Retinal pigment epithelial cell (primary cell): Measurements from ENCODE around the gene CDK17.
A peak's percentile ranks its signal among the peaks of the same experiment; 100 is the strongest.
"Not testable (repeated sequence)": the region's sequence is repeated elsewhere in the genome, so short reads cannot be mapped to it uniquely, and the experiment has no call there.

ENCODE experiments used
- DNase-seq: peaks from one replicate; pipeline ENCODE4 v3.0.0-alpha.2; 2010; ENCODE audit warnings: low read depth
- H3K4me3 ChIP-seq: 2 replicates; pipeline ENCODE4 v1.5.1; 2011; ENCODE audit warnings: mild to moderate bottlenecking, low read length, control low read depth, moderate library complexity
- CTCF ChIP-seq: conservative IDR thresholded peaks from 2 replicates; pipeline ENCODE4 v1.5.1; 2011; ENCODE audit warnings: low read depth, low read length, control low read depth, inconsistent platforms

CDK17 gene

GRCh38 chr12:96404696-96405095, 4.5 kb upstream of the CDK17 start:
- no peak overlapping the region for H3K4me3 ChIP-seq
- no peak for DNase-seq
- no peak for TF ChIP-seq CTCF

GRCh38 chr12:96403870-96404269, 3.6 kb upstream of the CDK17 start:
- no peak for DNase-seq
- H3K4me3 ChIP-seq, result no peak overlapping the region
- TF ChIP-seq CTCF, result no peak

- not testable (repeated sequence) for H3K4me3 ChIP-seq, DNase-seq
These were observed 2.3 kb upstream of the CDK17 start for GRCh38 chr12:96402522-96402921.

- no peak for DNase-seq
- no peak overlapping the region for H3K4me3 ChIP-seq
- no peak for TF ChIP-seq CTCF
These were observed 1.8 kb upstream of the CDK17 start for GRCh38 chr12:96402061-96402460.

- peak overlapping the region; percentile 82 for H3K4me3 ChIP-seq
- DNase-seq, result no peak
- peak; percentile 34 for TF ChIP-seq CTCF
These were observed 1.0 kb upstream of the CDK17 start for GRCh38 chr12:96401076-96401871.

GRCh38 chr12:96400631-96401075, 414 bp upstream of the CDK17 start:
- DNase-seq, result no peak
- TF ChIP-seq CTCF, result no peak
- peak overlapping the region; percentile 82 for H3K4me3 ChIP-seq

GRCh38 chr12:96399120-96399918, 920 bp downstream of the CDK17 start:
- peak overlapping the region; percentile 96 for H3K4me3 ChIP-seq
- no peak for DNase-seq
- TF ChIP-seq CTCF, result peak; percentile 16
